GM12878 (cell line): ENCODE results near the gene SLCO3A1. TPM values are rescaled to one million over a fixed set of nuclear protein-coding genes. Genes with fewer than 3 reads are reported as not detected.

Experiments used
- ATAC-seq: fragments of 200-7000 bp; cut with Tn5 transposase; 3 replicates; pipeline ENCODE4 v1.9.1; 2020; ENCODE audit warnings: mild to moderate bottlenecking, moderate library complexity
- BruUV-seq: library from RNA; stranded (reverse); fragments of 400-500 nt; replicated peaks from 2 replicates; lab custom pipeline; 2021; lab: Mats Ljungman, UMichigan
- CTCF ChIA-PET: fragments of 300-600 bp; sonication (Branson Sonifier 250); formaldehyde crosslinking; extraction: SDS; loops from one replicate; lab custom pipeline; 2021; ENCODE audit warnings: inconsistent platforms; lab: Yijun Ruan, JAX
- POLR2A ChIA-PET: fragments of 350-600 bp; formaldehyde crosslinking; extraction: SDS; loops from one replicate; lab custom pipeline; 2021; ENCODE audit warnings: inconsistent platforms; lab: Charles Lee
- RAD21 ChIA-PET: fragments of 300-600 bp; sonication (Branson Sonifier 250); formaldehyde crosslinking; loops from one replicate; lab custom pipeline; 2023; ENCODE audit warnings: antibody characterized with exemption; ENCODE audit not compliant: unreplicated experiment; lab: Charles Lee
- SMC1A ChIA-PET: fragments of 300-600 bp; sonication (Branson Sonifier 250); formaldehyde crosslinking; loops from one replicate; lab custom pipeline; 2023; ENCODE audit not compliant: unreplicated experiment, uncharacterized antibody; lab: Charles Lee
- DNase-seq: peaks from one replicate; pipeline ENCODE4 v3.0.0-alpha.2; 2011; ENCODE audit warnings: low read depth, low spot score
- FAIRE-seq: peaks from 3 replicates; lab custom pipeline; 2011; peaks lifted over from hg19 to GRCh38; lab: Jason Lieb, UNC
- H2AFZ ChIP-seq: 2 replicates; pipeline ENCODE4 v1.6.0; 2011; ENCODE audit warnings: low read depth, low read length, control low read depth; ENCODE audit not compliant: control insufficient read depth
- H3K27ac ChIP-seq: 2 replicates; pipeline ENCODE4 v1.5.1; 2011; ENCODE audit warnings: control low read depth; ENCODE audit not compliant: control insufficient read depth, insufficient read depth
- H3K27me3 ChIP-seq, 2 experiments: replicated peaks in 1 of 2; 2 replicates each; pipeline versions ENCODE4 v1.6.0 to v1.6.1; 2011; ENCODE audit warnings: low read length in 1 of 2; ENCODE audit not compliant: control insufficient read depth in 2 of 2, insufficient read depth in 2 of 2
- H3K36me3 ChIP-seq, 2 experiments: 2 replicates each; pipeline ENCODE4 v1.5.1; 2011; ENCODE audit warnings: low read length in 1 of 2; ENCODE audit not compliant: control insufficient read depth in 2 of 2, insufficient read depth in 2 of 2
- H3K4me1 ChIP-seq: 2 replicates; pipeline ENCODE4 v1.6.1; 2011; ENCODE audit warnings: mild to moderate bottlenecking, low read length, moderate library complexity, mixed read lengths; ENCODE audit not compliant: control insufficient read depth, insufficient read depth
- H3K4me2 ChIP-seq: 2 replicates; pipeline ENCODE4 v1.6.0; 2011; ENCODE audit warnings: control low read depth; ENCODE audit not compliant: control insufficient read depth, insufficient read depth
- H3K4me3 ChIP-seq: fragments of 200-600 bp; sonication (generic); 2 replicates; pipeline ENCODE4 v1.5.1; 2016
- H3K79me2 ChIP-seq: 2 replicates; pipeline ENCODE4 v1.6.0; 2011; ENCODE audit warnings: low read length; ENCODE audit not compliant: control insufficient read depth, insufficient read depth
- H3K9ac ChIP-seq: 2 replicates; pipeline ENCODE4 v1.8.0; 2011; ENCODE audit warnings: low read length, control low read depth, mixed read lengths; ENCODE audit not compliant: control insufficient read depth, insufficient read depth
- H3K9me3 ChIP-seq: replicated peaks from 3 replicates; pipeline ENCODE4 v1.5.1; 2011; ENCODE audit warnings: mild to moderate bottlenecking, low read length; ENCODE audit not compliant: control insufficient read depth, insufficient read depth
- H4K20me1 ChIP-seq: 2 replicates; pipeline ENCODE4 v1.6.0; 2011; ENCODE audit not compliant: control insufficient read depth, insufficient read depth
- DPF2 ChIP-seq: fragments of 450-650 bp; IDR thresholded peaks from 2 replicates; pipeline ENCODE4 v1.6.1; 2017; ENCODE audit warnings: mild to moderate bottlenecking
- JUND ChIP-seq: IDR thresholded peaks from 2 replicates; pipeline ENCODE4 v1.6.1; 2012; ENCODE audit warnings: low read depth, mild to moderate bottlenecking, low read length, improper control_type of control experiment, moderate library complexity
- KDM1A ChIP-seq: fragments of 200-600 bp; sonication (generic); IDR thresholded peaks from 2 replicates; pipeline ENCODE4 v1.6.1; 2016; ENCODE audit warnings: borderline replicate concordance
- NFXL1 ChIP-seq: fragments of 450-650 bp; IDR thresholded peaks from 2 replicates; pipeline ENCODE4 v1.6.1; 2017; ENCODE audit warnings: antibody characterized with exemption, mild to moderate bottlenecking, borderline replicate concordance
- PAX5 ChIP-seq: IDR thresholded peaks from 2 replicates; pipeline ENCODE4 v1.6.1; 2011; ENCODE audit warnings: low read depth, low read length, borderline replicate concordance
- SMC3 ChIP-seq: IDR thresholded peaks from 2 replicates; pipeline ENCODE4 v1.6.1; 2011; ENCODE audit warnings: low read length, improper control_type of control experiment, borderline replicate concordance
- SUZ12 ChIP-seq: fragments of 200-600 bp; sonication (generic); IDR thresholded peaks from one replicate; pipeline ENCODE4 v1.6.1; 2018; ENCODE audit warnings: antibody characterized with exemption, mild to moderate bottlenecking; ENCODE audit not compliant: unreplicated experiment
- ZBED1 ChIP-seq: IDR thresholded peaks from 2 replicates; pipeline ENCODE4 v1.6.1; 2016; ENCODE audit warnings: borderline replicate concordance
- whole genome bisulfite sequencing: methylation state at CpG from one replicate; pipeline ENCODE4 v1.1.6; 2016; ENCODE audit warnings: low lambda C conversion rate; ENCODE audit not compliant: insufficient replicate concordance, insufficient coverage; ENCODE audit errors: missing lambda C conversion rate; 5-methylcytosine and 5-hydroxymethylcytosine counted together
- in situ Hi-C: fragments of 300-500 bp; cut with MboI; formaldehyde crosslinking; loops from 9 replicates; pipeline ENCODE4 v1.14.3; 2018; ENCODE audit warnings: mixed read lengths
- intact Hi-C: fragments of 100-400 bp; cut with micrococcal nuclease; formaldehyde crosslinking; loops from one replicate; pipeline ENCODE4 v1.14.2; 2022; ENCODE audit not compliant: unreplicated experiment
- polyA plus RNA-seq, 11 experiments: library from polyadenylated mRNA; depleted of rRNA in 4 of 11; unstranded in 6 of 11; stranded (reverse) in 5 of 11; fragments of >200 nt; fragmentation: Nextera tagmentation in 4 of 11; fragmentation: Illumina TruSeq in 1 of 11; extraction: Ambion mirVana in 4 of 11; extraction: Trizol in 1 of 11; gene quantifications; 1 replicate in 1 of 11; 2 replicates in 10 of 11; pipeline versions ENCODE4 v1.2.1 to v1.2.3, GENCODE V29; 2011 to 2016; ENCODE audit warnings: inconsistent platforms in 2 of 11, missing spikeins in 2 of 11, low read depth in 1 of 11
- total RNA-seq, 4 experiments: library from RNA; depleted of rRNA in 3 of 4; stranded (reverse); fragments of >200 nt in 3 of 4; fragmentation: Illumina TruSeq in 1 of 4; extraction: Trizol in 1 of 4; gene quantifications; 2 replicates each; pipeline versions ENCODE4 v1.2.1 to v1.2.3, GENCODE V29; 2013 to 2021
- TF ChIP-seq, protein P1 (sequence below): IDR thresholded peaks from 2 replicates; pipeline ENCODE4 v1.6.1; 2012; ENCODE audit warnings: low read depth, low read length, improper control_type of control experiment

Gene SLCO3A1
- total and polyA plus RNA-seq, 10 of the 15 experiments (the other 5 are each of a cell fraction or from before 2014, with no cell fraction given): 0.05 to 5.9 (median 0.31) TPM

DNA sequence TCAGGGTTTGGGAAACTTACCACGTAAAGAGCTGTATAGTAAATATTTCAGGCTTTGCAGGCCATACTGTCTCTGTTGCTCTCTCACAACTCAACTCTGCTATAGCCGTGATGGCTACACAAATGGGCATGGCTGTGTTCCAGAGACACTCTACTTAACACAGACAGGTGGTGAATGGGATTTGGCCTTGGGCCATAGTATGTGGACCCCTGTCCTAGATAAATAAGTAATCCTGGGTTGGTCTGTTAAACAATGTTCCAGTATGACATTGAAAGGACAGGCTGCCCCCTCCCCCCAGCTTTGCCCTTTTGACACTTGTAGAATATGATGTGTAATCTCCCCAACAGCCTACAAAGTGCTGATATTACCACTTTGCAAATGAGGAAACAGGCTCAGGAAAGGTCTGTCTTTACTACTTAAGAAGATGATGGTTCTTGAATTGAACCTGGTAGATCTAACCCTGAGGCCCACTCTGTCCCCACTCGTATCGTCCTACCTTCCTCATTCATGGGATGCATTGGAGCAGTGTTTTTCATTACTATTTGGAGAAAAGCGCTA, 38.4 kb downstream of the SLCO3A1 start:
- CTCF ChIA-PET: interaction anchor here (1.0 kb wide), 1 partner anchor 185 kb away, joined by 3 read pairs; no protein-coding TSS in a partner anchor
- no TSS peak for BruUV-seq
- no peak for DNase-seq
- in situ Hi-C loops: no loop called here
- H3K27me3 ChIP-seq: no peaks in the 10 kb centered on the region
- no peak overlapping the region for H2AFZ ChIP-seq
- no peaks in the 10 kb centered on the region for H3K9me3 ChIP-seq
- no peak overlapping the region for H3K4me3 ChIP-seq
- no peaks in the 10 kb centered on the region for H3K36me3 ChIP-seq
- WGBS: 32% methylated on average over 5 of the region's 5 CpGs
- H4K20me1 ChIP-seq: no peaks in the 10 kb centered on the region
- no peak for ATAC-seq
- SMC1A ChIA-PET: interaction anchor here (1.3 kb wide), 1 partner anchor 9 kb away, joined by 3 read pairs; no protein-coding TSS in a partner anchor
- POLR2A ChIA-PET: interaction anchor here (0.8 kb wide), 1 partner anchor 20 kb away, joined by 4 read pairs; no protein-coding TSS in a partner anchor
- H3K9ac ChIP-seq: no peak overlapping the region
- TF ChIP-seq DPF2 (no peak), PAX5 (no peak), SMC3 (no peak), NFXL1 (no peak), ZBED1 (no peak), SUZ12 (no peak), KDM1A (no peak), JUND (no peak)
- TF ChIP-seq, protein P1, sequence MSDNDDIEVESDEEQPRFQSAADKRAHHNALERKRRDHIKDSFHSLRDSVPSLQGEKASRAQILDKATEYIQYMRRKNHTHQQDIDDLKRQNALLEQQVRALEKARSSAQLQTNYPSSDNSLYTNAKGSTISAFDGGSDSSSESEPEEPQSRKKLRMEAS: no peak
- no peak overlapping the region for H3K4me2 ChIP-seq
- H3K79me2 ChIP-seq: no peaks in the 10 kb centered on the region
- intact Hi-C loops: no loop called here
- no peak for FAIRE-seq
- H3K27ac ChIP-seq: no peak overlapping the region
- RAD21 ChIA-PET: no interaction called here
- H3K4me1 ChIP-seq: no peaks in the 10 kb centered on the region
